HepG2 (cell line): ENCODE measurements around the gene PRAMEF5.

Experiments used
- ARHGAP35 ChIP-seq: sonication (generic); formaldehyde crosslinking; IDR thresholded peaks from 2 replicates; pipeline ENCODE4 v1.9.0; 2022; ENCODE audit warnings: mild to moderate bottlenecking, inconsistent platforms, moderate library complexity, missing genetic modification reagents, borderline replicate concordance
- ATAD3A ChIP-seq: sonication (generic); formaldehyde crosslinking; IDR thresholded peaks from 2 replicates; pipeline ENCODE4 v1.4.0; 2020; ENCODE audit warnings: missing genetic modification reagents
- CREM ChIP-seq, 2 experiments: sonication (generic) in 1 of 2; formaldehyde crosslinking in 1 of 2; IDR thresholded peaks; 2 replicates each; pipeline versions ENCODE4 v1.4.0 to v1.6.1; 2016 to 2020; ENCODE audit warnings: antibody characterized with exemption in 1 of 2, mild to moderate bottlenecking in 1 of 2, missing genetic modification reagents in 1 of 2
- HNF4G ChIP-seq, 2 experiments: sonication (generic) in 1 of 2; formaldehyde crosslinking in 1 of 2; IDR thresholded peaks; 2 replicates each; pipeline versions ENCODE4 v1.4.0 to v1.6.1; 2011 to 2020; ENCODE audit warnings: borderline replicate concordance in 2 of 2, low read depth in 2 of 2, mild to moderate bottlenecking in 2 of 2, low read length in 1 of 2, missing genetic modification reagents in 1 of 2, moderate library complexity in 1 of 2
- HNRNPL ChIP-seq: fragments of 200-400 bp; formaldehyde crosslinking; IDR thresholded peaks from 2 replicates; pipeline ENCODE4 v1.6.1; 2017; ENCODE audit warnings: mild to moderate bottlenecking, low read depth, low read length
- MEIS2 ChIP-seq: sonication (generic); formaldehyde crosslinking; IDR thresholded peaks from 2 replicates; pipeline ENCODE4 v1.9.0; 2021; ENCODE audit warnings: mild to moderate bottlenecking, missing genetic modification reagents
- POLR2A ChIP-seq, 2 experiments: IDR thresholded peaks; 2 replicates each; pipeline ENCODE4 v1.6.1; 2011; ENCODE audit warnings: low read depth in 2 of 2, low read length in 2 of 2, mild to moderate bottlenecking in 1 of 2, moderate library complexity in 1 of 2; ENCODE audit not compliant: insufficient read depth in 1 of 2
- POLR2AphosphoS5 ChIP-seq: IDR thresholded peaks from 2 replicates; pipeline ENCODE4 v1.6.1; 2012; ENCODE audit warnings: low read depth, low read length
- TAF1 ChIP-seq: sonication (generic); formaldehyde crosslinking; IDR thresholded peaks from 2 replicates; pipeline ENCODE4 v1.4.0; 2020; ENCODE audit warnings: missing genetic modification reagents
- ZBTB20 ChIP-seq: sonication (generic); formaldehyde crosslinking; IDR thresholded peaks from 2 replicates; pipeline ENCODE4 v1.8.1; 2023; ENCODE audit warnings: missing genetic modification reagents, low read depth, mild to moderate bottlenecking, borderline replicate concordance
- ZBTB21 ChIP-seq: sonication (generic); formaldehyde crosslinking; IDR thresholded peaks from 2 replicates; pipeline ENCODE4 v1.4.0; 2020; ENCODE audit warnings: missing genetic modification reagents
- ZKSCAN5 ChIP-seq: sonication (generic); formaldehyde crosslinking; IDR thresholded peaks from 2 replicates; pipeline ENCODE4 v1.5.1; 2020; ENCODE audit warnings: mild to moderate bottlenecking, missing genetic modification reagents
- TF ChIP-seq, protein P1 (sequence below): sonication (generic); formaldehyde crosslinking; IDR thresholded peaks from 2 replicates; pipeline ENCODE4 v1.5.0; 2020; ENCODE audit warnings: mild to moderate bottlenecking, missing genetic modification reagents, moderate library complexity
- TF ChIP-seq, protein P2 (sequence below): sonication (generic); formaldehyde crosslinking; IDR thresholded peaks from 2 replicates; pipeline ENCODE4 v1.5.0; 2020; ENCODE audit warnings: mild to moderate bottlenecking, missing genetic modification reagents, borderline replicate concordance

DNA sequence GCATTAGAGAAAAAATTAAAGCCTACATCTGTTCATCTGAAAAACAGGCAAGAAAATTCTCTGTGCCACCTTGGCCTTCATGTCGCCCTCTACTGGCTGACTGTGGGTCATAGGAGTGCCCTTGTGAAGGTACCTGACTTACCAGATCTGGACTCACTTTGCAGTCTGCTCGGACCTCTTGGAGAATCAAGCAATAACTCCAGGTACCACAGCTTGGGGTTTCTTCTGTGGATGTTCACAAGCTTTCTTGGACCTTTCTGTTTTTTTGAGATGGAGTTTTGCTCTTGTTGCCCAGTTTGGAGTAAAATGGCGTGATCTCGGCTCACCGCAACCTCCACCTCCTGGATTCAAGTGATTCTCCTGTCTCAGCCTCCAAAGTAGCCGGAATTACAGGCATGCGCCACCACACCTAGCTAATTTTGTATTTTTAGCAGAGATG, 25.6 kb upstream of the PRAMEF5 start:
- TF ChIP-seq, protein P1, sequence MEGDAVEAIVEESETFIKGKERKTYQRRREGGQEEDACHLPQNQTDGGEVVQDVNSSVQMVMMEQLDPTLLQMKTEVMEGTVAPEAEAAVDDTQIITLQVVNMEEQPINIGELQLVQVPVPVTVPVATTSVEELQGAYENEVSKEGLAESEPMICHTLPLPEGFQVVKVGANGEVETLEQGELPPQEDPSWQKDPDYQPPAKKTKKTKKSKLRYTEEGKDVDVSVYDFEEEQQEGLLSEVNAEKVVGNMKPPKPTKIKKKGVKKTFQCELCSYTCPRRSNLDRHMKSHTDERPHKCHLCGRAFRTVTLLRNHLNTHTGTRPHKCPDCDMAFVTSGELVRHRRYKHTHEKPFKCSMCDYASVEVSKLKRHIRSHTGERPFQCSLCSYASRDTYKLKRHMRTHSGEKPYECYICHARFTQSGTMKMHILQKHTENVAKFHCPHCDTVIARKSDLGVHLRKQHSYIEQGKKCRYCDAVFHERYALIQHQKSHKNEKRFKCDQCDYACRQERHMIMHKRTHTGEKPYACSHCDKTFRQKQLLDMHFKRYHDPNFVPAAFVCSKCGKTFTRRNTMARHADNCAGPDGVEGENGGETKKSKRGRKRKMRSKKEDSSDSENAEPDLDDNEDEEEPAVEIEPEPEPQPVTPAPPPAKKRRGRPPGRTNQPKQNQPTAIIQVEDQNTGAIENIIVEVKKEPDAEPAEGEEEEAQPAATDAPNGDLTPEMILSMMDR, result peak; percentile 24
- TF ChIP-seq HNF4G (IDR thresholded peaks at IDR 0.05; ENCODE audit: borderline replicate concordance, low read depth, low read length) (no peak), HNF4G (CRISPR knock-in tag; IDR thresholded peaks at IDR 0.05; ENCODE audit: borderline replicate concordance, low read depth) (no peak), ZKSCAN5 (CRISPR knock-in tag) (no peak), HNRNPL (no peak), POLR2AphosphoS5 (no peak), ZBTB21 (CRISPR knock-in tag) (no peak), MEIS2 (CRISPR knock-in tag) (no peak), CREM (IDR thresholded peaks at IDR 0.05) (no peak), CREM (CRISPR knock-in tag; IDR thresholded peaks at IDR 0.05) (no peak), ATAD3A (no peak), POLR2A (IDR thresholded peaks at IDR 0.05; ENCODE audit: insufficient read depth in 1 of 2, low read depth in 2 of 2, low read length in 2 of 2) (no peak), TAF1 (CRISPR knock-in tag) (no peak), ZBTB20 (CRISPR knock-in tag) (no peak), ARHGAP35 (CRISPR knock-in tag) (no peak)
- TF ChIP-seq, protein P2, sequence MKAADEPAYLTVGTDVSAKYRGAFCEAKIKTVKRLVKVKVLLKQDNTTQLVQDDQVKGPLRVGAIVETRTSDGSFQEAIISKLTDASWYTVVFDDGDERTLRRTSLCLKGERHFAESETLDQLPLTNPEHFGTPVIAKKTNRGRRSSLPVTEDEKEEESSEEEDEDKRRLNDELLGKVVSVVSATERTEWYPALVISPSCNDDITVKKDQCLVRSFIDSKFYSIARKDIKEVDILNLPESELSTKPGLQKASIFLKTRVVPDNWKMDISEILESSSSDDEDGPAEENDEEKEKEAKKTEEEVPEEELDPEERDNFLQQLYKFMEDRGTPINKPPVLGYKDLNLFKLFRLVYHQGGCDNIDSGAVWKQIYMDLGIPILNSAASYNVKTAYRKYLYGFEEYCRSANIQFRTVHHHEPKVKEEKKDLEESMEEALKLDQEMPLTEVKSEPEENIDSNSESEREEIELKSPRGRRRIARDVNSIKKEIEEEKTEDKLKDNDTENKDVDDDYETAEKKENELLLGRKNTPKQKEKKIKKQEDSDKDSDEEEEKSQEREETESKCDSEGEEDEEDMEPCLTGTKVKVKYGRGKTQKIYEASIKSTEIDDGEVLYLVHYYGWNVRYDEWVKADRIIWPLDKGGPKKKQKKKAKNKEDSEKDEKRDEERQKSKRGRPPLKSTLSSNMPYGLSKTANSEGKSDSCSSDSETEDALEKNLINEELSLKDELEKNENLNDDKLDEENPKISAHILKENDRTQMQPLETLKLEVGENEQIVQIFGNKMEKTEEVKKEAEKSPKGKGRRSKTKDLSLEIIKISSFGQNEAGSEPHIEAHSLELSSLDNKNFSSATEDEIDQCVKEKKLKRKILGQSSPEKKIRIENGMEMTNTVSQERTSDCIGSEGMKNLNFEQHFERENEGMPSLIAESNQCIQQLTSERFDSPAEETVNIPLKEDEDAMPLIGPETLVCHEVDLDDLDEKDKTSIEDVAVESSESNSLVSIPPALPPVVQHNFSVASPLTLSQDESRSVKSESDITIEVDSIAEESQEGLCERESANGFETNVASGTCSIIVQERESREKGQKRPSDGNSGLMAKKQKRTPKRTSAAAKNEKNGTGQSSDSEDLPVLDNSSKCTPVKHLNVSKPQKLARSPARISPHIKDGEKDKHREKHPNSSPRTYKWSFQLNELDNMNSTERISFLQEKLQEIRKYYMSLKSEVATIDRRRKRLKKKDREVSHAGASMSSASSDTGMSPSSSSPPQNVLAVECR (CRISPR knock-in tag), result no peak
